ENCODE measurements around the gene FRMPD2. TPM values are rescaled to one million over a fixed set of nuclear protein-coding genes. Genes with fewer than 3 reads are reported as not detected.

FRMPD2 gene
- polyA plus RNA-seq, 1 of the 3 experiments (the other 2 are of a cell fraction) = 0.02 TPM

GRCh38 chr10:48231178-48231577, 43.3 kb downstream of the FRMPD2 start:
- ChIA-PET CTCF (interaction anchor here (1.3 to 2.7 kb wide), 3 partner anchors 8 to 29 kb away, joined by 3 to 7 read pairs (median 3); no protein-coding TSS in a partner anchor), POLR2A (no interaction called here)
- no peak overlapping the region for H3K4me3 ChIP-seq (ENCODE audit: low read depth in 2 of 2, low read length in 1 of 2)
- H4K20me1 ChIP-seq (ENCODE audit: insufficient read depth) = no peaks in the 10 kb centered on the region
- no peak for TF ChIP-seq TAF1 (IDR thresholded peaks at IDR 0.05; ENCODE audit: borderline replicate concordance, low read depth, low read length)
- no peak for TF ChIP-seq YY1 (IDR thresholded peaks at IDR 0.05; ENCODE audit: low read depth)
- no peak for TF ChIP-seq EZH2phosphoT487 (IDR thresholded peaks at IDR 0.05; ENCODE audit: borderline replicate concordance, low read depth)
- no peak for TF ChIP-seq MEF2A (IDR thresholded peaks at IDR 0.05; ENCODE audit: borderline replicate concordance, low read depth)
- TF ChIP-seq, protein P1, sequence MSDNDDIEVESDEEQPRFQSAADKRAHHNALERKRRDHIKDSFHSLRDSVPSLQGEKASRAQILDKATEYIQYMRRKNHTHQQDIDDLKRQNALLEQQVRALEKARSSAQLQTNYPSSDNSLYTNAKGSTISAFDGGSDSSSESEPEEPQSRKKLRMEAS (IDR thresholded peaks at IDR 0.05; ENCODE audit: low read depth) = no peak
- no peak for TF ChIP-seq RAD21 (IDR thresholded peaks at IDR 0.05; ENCODE audit: low read length)
- no peak for TF ChIP-seq FOSL2 (IDR thresholded peaks at IDR 0.05; ENCODE audit: borderline replicate concordance, low read depth)
- no peak for TF ChIP-seq CHD2 (IDR thresholded peaks at IDR 0.05; ENCODE audit: low read length, partially characterized antibody)
- no peak for TF ChIP-seq TCF12 (IDR thresholded peaks at IDR 0.05)
- TF ChIP-seq JUND (IDR thresholded peaks at IDR 0.05) = no peak
- H3K4me1 ChIP-seq (ENCODE audit: control insufficient read depth in 1 of 2, insufficient read depth in 2 of 2, low read depth in 1 of 2, low read length in 1 of 2) = no peaks in the 10 kb centered on the region; a peak in 1 of 4 replicates
- no peak overlapping the region for H2AFZ ChIP-seq (ENCODE audit: low read depth)
- H3K79me2 ChIP-seq (ENCODE audit: insufficient read depth) = no peaks in the 10 kb centered on the region
- H3K9me3 ChIP-seq = no peaks in the 10 kb centered on the region
- no peak overlapping the region for H3K27ac ChIP-seq (ENCODE audit: low read depth in 2 of 2, low read length in 1 of 2)
- no peak for DNase-seq
- H3K36me3 ChIP-seq (replicated peaks in 1 of 2; ENCODE audit: control insufficient read depth in 1 of 2, insufficient read depth in 2 of 2, low read length in 1 of 2) = no peaks in the 10 kb centered on the region
- no peak overlapping the region for H3K9ac ChIP-seq
- H3K4me2 ChIP-seq = no peak overlapping the region
- no peaks in the 10 kb centered on the region for H3K9me2 ChIP-seq
- H3F3A ChIP-seq (replicated peaks; ENCODE audit: insufficient read depth) = no peaks in the 10 kb centered on the region
- no peaks in the 10 kb centered on the region for H3K27me3 ChIP-seq (ENCODE audit: insufficient read depth)
- 21% methylated on average over 2 of the region's 2 CpGs for WGBS (ENCODE audit: low lambda C conversion rate)

- H3K79me2 ChIP-seq (ENCODE audit: insufficient read depth) = no peaks in the 10 kb centered on the region
- no peak overlapping the region for H3K27ac ChIP-seq (ENCODE audit: low read depth in 2 of 2, low read length in 1 of 2)
- H2AFZ ChIP-seq (ENCODE audit: low read depth) = no peak overlapping the region
- no peak for DNase-seq
- 48% methylated on average over 6 of the region's 6 CpGs for WGBS (ENCODE audit: low lambda C conversion rate)
- no peak overlapping the region for H3K9ac ChIP-seq
- H3K27me3 ChIP-seq (ENCODE audit: insufficient read depth) = no peaks in the 10 kb centered on the region
- no peaks in the 10 kb centered on the region for H3K4me1 ChIP-seq (ENCODE audit: control insufficient read depth in 1 of 2, insufficient read depth in 2 of 2, low read depth in 1 of 2, low read length in 1 of 2)
- TF ChIP-seq YY1 (IDR thresholded peaks at IDR 0.05; ENCODE audit: low read depth) (no peak), ZBTB33 (IDR thresholded peaks at IDR 0.05; ENCODE audit: borderline replicate concordance, low read depth) (no peak), RXRA (IDR thresholded peaks at IDR 0.05; ENCODE audit: borderline replicate concordance, low read depth) (no peak), USF2 (IDR thresholded peaks at IDR 0.05; ENCODE audit: borderline replicate concordance, low read depth, low read length) (no peak), GATA2 (CRISPR knock-in tag; IDR thresholded peaks at IDR 0.05) (no peak), TCF12 (IDR thresholded peaks at IDR 0.05) (no peak), MXI1 (IDR thresholded peaks at IDR 0.05; ENCODE audit: low read depth, low read length) (no peak), FOSL2 (IDR thresholded peaks at IDR 0.05; ENCODE audit: borderline replicate concordance, low read depth) (no peak), NFIC (IDR thresholded peaks at IDR 0.05; ENCODE audit: borderline replicate concordance) (no peak), CHD2 (IDR thresholded peaks at IDR 0.05; ENCODE audit: low read length, partially characterized antibody) (no peak), SIN3A (IDR thresholded peaks at IDR 0.05; ENCODE audit: borderline replicate concordance, low read depth, low read length) (no peak), EP300 (IDR thresholded peaks at IDR 0.05; ENCODE audit: borderline replicate concordance in 1 of 2, low read depth in 1 of 2, low read length in 1 of 2) (no peak), TEAD4 (IDR thresholded peaks at IDR 0.05; ENCODE audit: borderline replicate concordance, insufficient read depth) (no peak), TAF1 (IDR thresholded peaks at IDR 0.05; ENCODE audit: borderline replicate concordance, low read depth, low read length) (no peak), FOXJ3 (CRISPR knock-in tag; IDR thresholded peaks at IDR 0.05) (no peak)
- TF ChIP-seq, protein P2, sequence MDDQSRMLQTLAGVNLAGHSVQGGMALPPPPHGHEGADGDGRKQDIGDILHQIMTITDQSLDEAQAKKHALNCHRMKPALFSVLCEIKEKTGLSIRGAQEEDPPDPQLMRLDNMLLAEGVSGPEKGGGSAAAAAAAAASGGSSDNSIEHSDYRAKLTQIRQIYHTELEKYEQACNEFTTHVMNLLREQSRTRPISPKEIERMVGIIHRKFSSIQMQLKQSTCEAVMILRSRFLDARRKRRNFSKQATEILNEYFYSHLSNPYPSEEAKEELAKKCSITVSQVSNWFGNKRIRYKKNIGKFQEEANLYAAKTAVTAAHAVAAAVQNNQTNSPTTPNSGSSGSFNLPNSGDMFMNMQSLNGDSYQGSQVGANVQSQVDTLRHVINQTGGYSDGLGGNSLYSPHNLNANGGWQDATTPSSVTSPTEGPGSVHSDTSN (IDR thresholded peaks at IDR 0.05) = no peak
- CTCF ChIA-PET = no interaction called here
- no peaks in the 10 kb centered on the region for H3F3A ChIP-seq (replicated peaks; ENCODE audit: insufficient read depth)
- POLR2A ChIA-PET = no interaction called here
- no peak overlapping the region for H3K4me2 ChIP-seq
- H3K36me3 ChIP-seq (replicated peaks in 1 of 2; ENCODE audit: control insufficient read depth in 1 of 2, insufficient read depth in 2 of 2, low read length in 1 of 2) = no peaks in the 10 kb centered on the region
- H4K20me1 ChIP-seq (ENCODE audit: insufficient read depth) = no peaks in the 10 kb centered on the region
- no peak overlapping the region for H3K4me3 ChIP-seq (ENCODE audit: low read depth in 2 of 2, low read length in 1 of 2)
- H3K9me2 ChIP-seq = no peaks in the 10 kb centered on the region
- no peaks in the 10 kb centered on the region for H3K9me3 ChIP-seq
Observed at GRCh38 chr10:48227213-48227612, 47.3 kb downstream of the FRMPD2 start.
